Measurements from ENCODE around the gene CNTNAP2. TPM values are rescaled to one million over a fixed set of nuclear protein-coding genes. Genes with fewer than 3 reads are reported as not detected.

The CNTNAP2 gene
- total RNA-seq, 1 experiment from 2014 or later = 60.0 TPM

DNA sequence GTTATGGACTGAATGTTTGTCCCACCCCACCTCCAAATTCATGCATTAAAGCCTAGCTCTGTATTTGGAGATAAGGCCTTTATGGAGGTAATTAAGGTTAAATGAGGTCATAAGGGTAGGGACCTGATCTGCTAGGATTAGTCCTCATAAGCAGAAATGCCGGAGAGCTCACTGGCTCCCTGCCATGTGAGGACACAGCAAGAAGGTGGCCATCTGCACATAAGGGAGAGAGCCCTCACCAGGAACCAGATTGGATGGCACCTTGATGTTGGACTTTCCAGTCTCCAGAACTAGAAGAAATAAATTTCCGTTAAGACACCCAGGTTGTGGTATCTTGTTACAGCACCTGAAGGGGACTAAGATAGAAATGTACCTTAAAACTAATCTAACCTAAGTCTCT, 1657.9 kb downstream of the CNTNAP2 start:
- POLR2A ChIA-PET (ENCODE audit: low non-redundant PET) = no interaction called here
- Histone ChIP-seq H3K27me3 (replicated peaks; ENCODE audit: insufficient read depth, low read depth, low read length, poor library complexity) (no peaks in the 10 kb centered on the region), H3K4me1 (ENCODE audit: insufficient read depth, low read length, poor library complexity, severe bottlenecking) (no peaks in the 10 kb centered on the region), H3K36me3 (ENCODE audit: insufficient read depth, low read length, poor library complexity, severe bottlenecking) (no peaks in the 10 kb centered on the region), H3K4me3 (ENCODE audit: low read depth, low read length, poor library complexity, severe bottlenecking) (no peak overlapping the region), H3K9me3 (ENCODE audit: low read depth, low read length, poor library complexity, severe bottlenecking) (no peaks in the 10 kb centered on the region), H3K27ac (ENCODE audit: low read depth, low read length, poor library complexity, severe bottlenecking) (no peak overlapping the region)
- CTCF ChIA-PET = no interaction called here
- no TSS peak for BruUV-seq (replicated peaks)
- no peak for DNase-seq (ENCODE audit: low spot score)
- intact Hi-C loops (cut with micrococcal nuclease; ENCODE audit: unreplicated experiment) = no loop called here
- TF ChIP-seq EZH2 (IDR thresholded peaks at IDR 0.05; ENCODE audit: borderline replicate concordance, low read depth, low read length, poor library complexity, severe bottlenecking) = no peak
- TF ChIP-seq, protein P1, sequence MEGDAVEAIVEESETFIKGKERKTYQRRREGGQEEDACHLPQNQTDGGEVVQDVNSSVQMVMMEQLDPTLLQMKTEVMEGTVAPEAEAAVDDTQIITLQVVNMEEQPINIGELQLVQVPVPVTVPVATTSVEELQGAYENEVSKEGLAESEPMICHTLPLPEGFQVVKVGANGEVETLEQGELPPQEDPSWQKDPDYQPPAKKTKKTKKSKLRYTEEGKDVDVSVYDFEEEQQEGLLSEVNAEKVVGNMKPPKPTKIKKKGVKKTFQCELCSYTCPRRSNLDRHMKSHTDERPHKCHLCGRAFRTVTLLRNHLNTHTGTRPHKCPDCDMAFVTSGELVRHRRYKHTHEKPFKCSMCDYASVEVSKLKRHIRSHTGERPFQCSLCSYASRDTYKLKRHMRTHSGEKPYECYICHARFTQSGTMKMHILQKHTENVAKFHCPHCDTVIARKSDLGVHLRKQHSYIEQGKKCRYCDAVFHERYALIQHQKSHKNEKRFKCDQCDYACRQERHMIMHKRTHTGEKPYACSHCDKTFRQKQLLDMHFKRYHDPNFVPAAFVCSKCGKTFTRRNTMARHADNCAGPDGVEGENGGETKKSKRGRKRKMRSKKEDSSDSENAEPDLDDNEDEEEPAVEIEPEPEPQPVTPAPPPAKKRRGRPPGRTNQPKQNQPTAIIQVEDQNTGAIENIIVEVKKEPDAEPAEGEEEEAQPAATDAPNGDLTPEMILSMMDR (conservative IDR thresholded peaks at IDR 0.05; ENCODE audit: low read depth, low read length) = no peak

GRCh38 chr7:147775516-147776284, 1659.1 kb downstream of the CNTNAP2 start:
- intact Hi-C loops (cut with micrococcal nuclease; ENCODE audit: unreplicated experiment) = no loop called here
- peak; percentile 13 for DNase-seq (ENCODE audit: low spot score)
- Histone ChIP-seq H3K9me3 (ENCODE audit: low read depth, low read length, poor library complexity, severe bottlenecking) (no peaks in the 10 kb centered on the region), H3K4me3 (ENCODE audit: low read depth, low read length, poor library complexity, severe bottlenecking) (no peak overlapping the region), H3K36me3 (ENCODE audit: insufficient read depth, low read length, poor library complexity, severe bottlenecking) (no peaks in the 10 kb centered on the region), H3K27ac (ENCODE audit: low read depth, low read length, poor library complexity, severe bottlenecking) (no peak overlapping the region), H3K27me3 (replicated peaks; ENCODE audit: insufficient read depth, low read depth, low read length, poor library complexity) (no peaks in the 10 kb centered on the region), H3K4me1 (ENCODE audit: insufficient read depth, low read length, poor library complexity, severe bottlenecking) (no peaks in the 10 kb centered on the region)
- CTCF ChIA-PET = no interaction called here
- no TSS peak for BruUV-seq (replicated peaks)
- POLR2A ChIA-PET (ENCODE audit: low non-redundant PET) = no interaction called here
- no peak for TF ChIP-seq EZH2 (IDR thresholded peaks at IDR 0.05; ENCODE audit: borderline replicate concordance, low read depth, low read length, poor library complexity, severe bottlenecking)
- TF ChIP-seq, protein P1 (conservative IDR thresholded peaks at IDR 0.05; ENCODE audit: low read depth, low read length) = no peak

DNA sequence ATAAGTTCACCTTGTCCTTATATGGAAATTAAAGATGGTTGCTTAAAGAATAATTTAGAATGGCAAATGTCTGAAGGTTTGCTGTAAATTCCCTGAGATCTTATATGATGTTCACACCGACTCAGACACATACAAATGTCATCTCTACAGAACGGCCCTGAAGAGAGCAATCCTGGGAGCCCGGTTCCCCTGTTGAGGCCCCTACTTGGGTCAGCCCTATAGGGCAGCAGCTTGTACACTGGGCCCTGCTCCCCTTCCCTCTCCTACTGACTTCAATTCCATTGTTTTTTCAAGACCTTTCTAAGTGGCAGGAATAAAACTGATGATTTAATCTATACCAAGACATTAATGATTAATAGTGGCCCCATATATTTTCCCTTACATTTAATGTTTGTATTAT, 1660.7 kb downstream of the CNTNAP2 start:
- POLR2A ChIA-PET (ENCODE audit: low non-redundant PET) = no interaction called here
- DNase-seq (ENCODE audit: low spot score) = no peak
- Histone ChIP-seq H3K36me3 (ENCODE audit: insufficient read depth, low read length, poor library complexity, severe bottlenecking) (no peaks in the 10 kb centered on the region), H3K4me1 (ENCODE audit: insufficient read depth, low read length, poor library complexity, severe bottlenecking) (no peaks in the 10 kb centered on the region), H3K27ac (ENCODE audit: low read depth, low read length, poor library complexity, severe bottlenecking) (no peak overlapping the region), H3K9me3 (ENCODE audit: low read depth, low read length, poor library complexity, severe bottlenecking) (no peaks in the 10 kb centered on the region), H3K4me3 (ENCODE audit: low read depth, low read length, poor library complexity, severe bottlenecking) (no peak overlapping the region), H3K27me3 (replicated peaks; ENCODE audit: insufficient read depth, low read depth, low read length, poor library complexity) (no peaks in the 10 kb centered on the region)
- no TSS peak for BruUV-seq (replicated peaks)
- no peak for TF ChIP-seq EZH2 (IDR thresholded peaks at IDR 0.05; ENCODE audit: borderline replicate concordance, low read depth, low read length, poor library complexity, severe bottlenecking)
- TF ChIP-seq, protein P1 (conservative IDR thresholded peaks at IDR 0.05; ENCODE audit: low read depth, low read length) = no peak
- CTCF ChIA-PET = no interaction called here
- intact Hi-C loops (cut with micrococcal nuclease; ENCODE audit: unreplicated experiment) = no loop called here
